Measurements from ENCODE around the gene BBS1. TPM values are rescaled to one million over a fixed set of nuclear protein-coding genes. Genes with fewer than 3 reads are reported as not detected.

The BBS1 gene
- total RNA-seq, 1 donor from 2014 or later = 71.8 TPM

GRCh38 chr11:66561975-66562248, 51.5 kb downstream of the BBS1 start:
- Mint-ChIP-seq H3K4me3 (no peak overlapping the region), H3K27me3 (no peaks in the 10 kb centered on the region), H3K9me3 (no peaks in the 10 kb centered on the region), H3K27ac (no peak overlapping the region), H3K36me3 (no peaks in the 10 kb centered on the region), H3K4me1 (ENCODE audit: unreplicated experiment) (no peaks in the 10 kb centered on the region)
- no peak for TF ChIP-seq CTCF (conservative IDR thresholded peaks at IDR 0.05)
- DNase-seq (ENCODE audit: extremely low spot score, unreplicated experiment) = no peak

GRCh38 chr11:66562275-66562674, 51.8 kb downstream of the BBS1 start:
- Mint-ChIP-seq H3K27ac (no peak overlapping the region), H3K27me3 (no peaks in the 10 kb centered on the region), H3K36me3 (no peaks in the 10 kb centered on the region), H3K9me3 (no peaks in the 10 kb centered on the region), H3K4me3 (no peak overlapping the region), H3K4me1 (ENCODE audit: unreplicated experiment) (no peaks in the 10 kb centered on the region)
- TF ChIP-seq CTCF (conservative IDR thresholded peaks at IDR 0.05) = no peak
- no peak for DNase-seq (ENCODE audit: extremely low spot score, unreplicated experiment)

GRCh38 chr11:66562907-66563583, 52.6 kb downstream of the BBS1 start:
- no peaks in the 10 kb centered on the region for H3K36me3 Mint-ChIP-seq
- H3K27ac Mint-ChIP-seq = no peak overlapping the region
- TF ChIP-seq CTCF (conservative IDR thresholded peaks at IDR 0.05) = no peak
- DNase-seq (ENCODE audit: extremely low spot score, unreplicated experiment) = no peak
- H3K4me1 Mint-ChIP-seq (ENCODE audit: unreplicated experiment) = no peaks in the 10 kb centered on the region
- no peak overlapping the region for H3K4me3 Mint-ChIP-seq
- no peaks in the 10 kb centered on the region for H3K27me3 Mint-ChIP-seq
- no peaks in the 10 kb centered on the region for H3K9me3 Mint-ChIP-seq

DNA sequence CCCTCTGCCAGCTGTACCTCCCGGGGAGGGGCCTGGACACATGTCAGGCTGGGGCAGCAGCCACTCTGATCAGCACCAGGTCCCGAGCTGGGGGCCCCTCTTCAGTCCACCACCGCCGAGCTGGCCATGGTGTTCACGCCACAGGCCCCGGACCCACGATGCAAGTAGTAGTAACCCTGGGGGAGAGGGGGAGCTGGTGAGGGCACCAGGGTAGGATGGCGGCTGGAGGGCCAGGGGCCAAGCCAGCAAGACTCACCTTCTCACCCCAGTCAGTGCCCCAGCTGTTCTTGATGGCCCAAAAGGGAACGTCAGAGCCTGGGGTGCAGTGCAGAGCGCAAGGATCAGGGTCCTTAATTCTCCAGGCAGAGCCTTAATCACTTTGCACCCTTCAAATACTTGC, 53.4 kb downstream of the BBS1 start:
- no peaks in the 10 kb centered on the region for H3K9me3 Mint-ChIP-seq
- H3K36me3 Mint-ChIP-seq = no peaks in the 10 kb centered on the region
- H3K27me3 Mint-ChIP-seq = no peaks in the 10 kb centered on the region
- H3K4me1 Mint-ChIP-seq (ENCODE audit: unreplicated experiment) = no peaks in the 10 kb centered on the region
- no peak for DNase-seq (ENCODE audit: extremely low spot score, unreplicated experiment)
- TF ChIP-seq CTCF (conservative IDR thresholded peaks at IDR 0.05) = no peak
- H3K4me3 Mint-ChIP-seq = no peak overlapping the region
- H3K27ac Mint-ChIP-seq = no peak overlapping the region

DNA sequence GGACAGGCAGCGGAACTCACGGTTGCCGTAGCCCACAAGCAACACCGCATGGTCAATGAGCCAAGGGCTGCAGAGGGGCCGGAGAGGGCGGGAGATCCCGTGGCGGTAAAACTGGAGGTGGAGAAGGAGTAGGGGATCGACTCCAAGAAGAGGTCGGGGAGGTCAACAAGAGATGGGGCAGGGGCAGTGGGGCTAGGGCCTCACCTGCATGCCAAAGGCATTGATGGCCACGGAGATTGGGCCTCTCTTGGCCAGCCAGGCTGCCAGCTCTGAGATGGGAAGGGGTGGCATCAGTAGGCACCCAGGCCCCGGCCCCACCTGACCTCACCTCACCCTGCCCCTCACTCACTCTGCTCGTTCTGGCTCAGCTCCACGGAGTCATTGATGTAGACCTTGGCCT, 54.1 kb downstream of the BBS1 start:
- H3K27ac Mint-ChIP-seq = no peak overlapping the region
- no peaks in the 10 kb centered on the region for H3K9me3 Mint-ChIP-seq
- no peaks in the 10 kb centered on the region for H3K4me1 Mint-ChIP-seq (ENCODE audit: unreplicated experiment)
- no peaks in the 10 kb centered on the region for H3K27me3 Mint-ChIP-seq
- no peak overlapping the region for H3K4me3 Mint-ChIP-seq
- no peaks in the 10 kb centered on the region for H3K36me3 Mint-ChIP-seq
- DNase-seq (ENCODE audit: extremely low spot score, unreplicated experiment) = no peak
- TF ChIP-seq CTCF (conservative IDR thresholded peaks at IDR 0.05) = no peak

DNA sequence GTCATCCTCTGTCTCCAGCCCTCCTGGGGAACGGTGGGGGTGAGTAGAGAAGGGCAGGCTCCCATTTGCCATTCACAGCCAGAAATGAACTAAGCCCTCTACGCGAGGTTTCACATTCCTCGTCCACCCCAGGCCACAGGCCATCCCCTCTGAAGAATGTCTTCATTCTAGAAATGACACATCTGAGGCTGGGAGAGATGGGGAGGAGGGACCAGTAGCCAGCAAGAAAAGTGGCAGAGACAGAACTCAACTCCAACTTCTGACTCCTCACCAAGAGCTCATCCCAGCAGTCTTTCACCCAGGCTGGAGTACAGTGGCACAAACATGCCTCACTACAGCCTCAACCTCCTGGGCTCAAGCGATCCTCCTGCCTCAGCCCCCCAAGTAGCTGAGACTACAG, 54.5 kb downstream of the BBS1 start:
- no peak for TF ChIP-seq CTCF (conservative IDR thresholded peaks at IDR 0.05)
- DNase-seq (ENCODE audit: extremely low spot score, unreplicated experiment) = no peak
- no peak overlapping the region for H3K4me3 Mint-ChIP-seq
- no peaks in the 10 kb centered on the region for H3K4me1 Mint-ChIP-seq (ENCODE audit: unreplicated experiment)
- no peaks in the 10 kb centered on the region for H3K36me3 Mint-ChIP-seq
- H3K27ac Mint-ChIP-seq = no peak overlapping the region
- H3K27me3 Mint-ChIP-seq = no peaks in the 10 kb centered on the region
- no peaks in the 10 kb centered on the region for H3K9me3 Mint-ChIP-seq
